Stimulated activated CD4-positive, alpha-beta T cell treated with anti-CD3 and anti-CD28 coated beads, Interleukin-12 subunit alpha, Interleukin-12 subunit beta, amount 100 ng/mL, for 48 hours (primary cell): ENCODE measurements around the gene RPL10.

Experiments used
- DNase-seq, 3 donors: peaks; one replicate each; pipeline ENCODE4 v3.0.0-alpha.2; 2020; ENCODE audit warnings: low read depth in 2 of 3, low spot score in 1 of 3

RPL10 gene

DNA sequence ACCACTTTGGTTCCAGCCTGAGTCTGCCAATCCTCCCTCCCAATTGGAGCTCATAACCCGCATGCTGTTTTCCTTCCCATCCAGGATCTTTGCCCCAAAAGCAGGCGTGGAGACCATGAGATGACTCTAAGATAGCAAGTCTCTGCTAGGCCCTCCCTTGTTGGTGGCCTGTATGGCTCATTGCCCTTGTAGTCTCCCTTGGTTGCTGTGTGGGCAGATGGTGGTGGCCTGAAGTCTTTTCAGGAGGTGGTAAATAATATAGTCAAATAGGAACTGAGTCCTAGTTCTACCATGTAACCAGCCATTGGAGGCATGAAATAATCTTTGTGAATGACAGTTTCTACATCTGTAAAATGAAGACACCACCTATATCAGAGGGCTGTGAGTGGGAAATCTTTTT, 31.5 kb downstream of the RPL10 start:
- DNase-seq: no peak

DNA sequence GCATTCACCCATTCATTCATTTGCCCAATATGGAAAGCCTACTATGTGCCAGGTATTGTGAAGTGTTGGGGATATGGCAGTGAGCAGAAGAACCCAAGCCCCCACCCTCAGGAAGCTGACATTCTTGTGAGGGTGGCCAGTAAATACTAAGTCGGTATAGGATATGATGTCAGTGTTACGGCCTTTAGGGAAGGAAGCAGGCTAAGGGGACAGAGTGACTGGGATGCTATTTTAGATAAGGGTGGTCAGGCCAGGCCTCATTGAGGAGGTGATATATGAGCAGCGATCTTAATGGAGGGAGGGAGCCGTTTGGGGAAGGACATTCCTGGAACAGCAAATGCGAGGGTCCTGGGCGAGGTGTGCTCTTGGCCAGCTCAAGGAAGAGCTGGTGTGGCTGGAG, 32.3 kb downstream of the RPL10 start:
- DNase-seq: no peak

DNA sequence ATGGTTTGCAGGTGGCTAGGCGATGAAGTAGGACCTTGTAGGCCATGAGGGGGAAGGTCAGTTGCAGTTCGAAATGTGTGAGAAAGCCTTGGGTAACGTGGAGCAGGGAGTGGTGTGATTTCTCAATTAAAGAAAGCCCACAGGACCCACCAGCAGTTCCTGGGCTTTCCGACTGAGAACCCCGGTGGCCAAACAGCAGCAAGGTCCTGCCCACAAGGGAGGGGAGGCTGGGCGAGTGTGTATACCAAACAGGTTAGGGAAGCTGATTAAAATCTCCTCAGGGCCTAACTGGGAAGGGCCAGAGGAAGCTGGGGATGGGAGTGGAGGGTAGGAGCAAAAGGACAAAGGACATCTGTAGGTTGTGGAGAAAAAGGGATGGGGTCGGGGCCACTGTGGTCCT, 32.7 kb downstream of the RPL10 start:
- DNase-seq: no peak

DNA sequence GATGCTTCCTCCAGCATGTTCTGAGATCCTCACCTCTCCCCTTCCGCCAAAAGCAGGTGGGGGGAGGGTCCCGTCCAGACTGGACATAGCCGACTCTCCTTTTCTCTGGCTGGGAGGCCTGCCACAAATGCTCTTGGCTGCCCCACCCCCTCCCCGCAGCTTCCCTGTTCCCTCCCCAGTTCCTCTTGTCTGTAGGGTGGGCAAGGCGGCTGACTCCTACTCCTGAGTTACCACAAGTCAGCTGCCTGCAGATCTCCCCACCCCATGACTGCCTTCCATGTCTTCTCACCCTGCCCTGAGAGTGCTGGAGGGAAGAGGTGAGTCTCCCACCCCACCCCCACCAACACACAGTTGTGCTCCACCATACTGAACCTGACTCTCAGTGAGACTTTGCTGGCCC, 33.2 kb downstream of the RPL10 start:
- no peak for DNase-seq

DNA sequence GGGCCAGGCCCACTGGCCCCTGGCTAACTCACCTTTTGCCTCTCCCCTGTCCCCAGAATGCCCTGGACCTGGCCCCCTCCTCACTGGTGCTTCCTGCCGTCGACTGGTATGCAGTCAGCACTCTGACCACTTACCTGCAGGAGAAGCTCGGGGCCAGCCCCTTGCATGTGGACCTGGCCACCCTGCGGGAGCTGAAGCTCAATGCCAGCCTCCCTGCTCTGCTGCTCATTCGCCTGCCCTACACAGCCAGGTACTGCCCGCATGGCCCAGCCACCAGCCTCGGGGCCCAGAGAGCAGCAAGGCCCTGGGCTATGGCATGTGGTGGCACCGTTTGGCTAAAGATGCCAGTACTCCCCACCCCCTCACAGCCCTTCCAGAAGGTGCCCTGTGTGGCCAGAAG, 34.0 kb downstream of the RPL10 start:
- no peak for DNase-seq

DNA sequence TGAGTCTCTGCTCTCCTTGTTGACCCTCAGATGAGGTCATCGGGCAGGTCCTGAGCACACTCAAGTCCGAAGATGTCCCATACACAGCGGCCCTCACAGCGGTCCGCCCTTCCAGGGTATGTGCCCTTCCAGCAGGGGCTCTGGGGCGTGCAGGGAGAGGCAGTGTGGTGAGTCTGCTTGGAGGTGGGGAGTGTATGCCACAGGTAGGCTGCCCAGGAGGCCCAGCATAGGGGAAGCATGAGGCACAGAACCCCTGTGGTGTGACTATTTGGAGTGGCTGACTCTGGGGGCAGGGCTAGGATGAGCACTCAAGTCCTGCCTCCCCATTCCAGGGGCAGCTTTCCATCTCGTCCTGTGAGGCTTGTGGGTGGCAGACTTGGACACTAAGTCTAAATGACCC, 35.4 kb downstream of the RPL10 start:
- no peak for DNase-seq

DNA sequence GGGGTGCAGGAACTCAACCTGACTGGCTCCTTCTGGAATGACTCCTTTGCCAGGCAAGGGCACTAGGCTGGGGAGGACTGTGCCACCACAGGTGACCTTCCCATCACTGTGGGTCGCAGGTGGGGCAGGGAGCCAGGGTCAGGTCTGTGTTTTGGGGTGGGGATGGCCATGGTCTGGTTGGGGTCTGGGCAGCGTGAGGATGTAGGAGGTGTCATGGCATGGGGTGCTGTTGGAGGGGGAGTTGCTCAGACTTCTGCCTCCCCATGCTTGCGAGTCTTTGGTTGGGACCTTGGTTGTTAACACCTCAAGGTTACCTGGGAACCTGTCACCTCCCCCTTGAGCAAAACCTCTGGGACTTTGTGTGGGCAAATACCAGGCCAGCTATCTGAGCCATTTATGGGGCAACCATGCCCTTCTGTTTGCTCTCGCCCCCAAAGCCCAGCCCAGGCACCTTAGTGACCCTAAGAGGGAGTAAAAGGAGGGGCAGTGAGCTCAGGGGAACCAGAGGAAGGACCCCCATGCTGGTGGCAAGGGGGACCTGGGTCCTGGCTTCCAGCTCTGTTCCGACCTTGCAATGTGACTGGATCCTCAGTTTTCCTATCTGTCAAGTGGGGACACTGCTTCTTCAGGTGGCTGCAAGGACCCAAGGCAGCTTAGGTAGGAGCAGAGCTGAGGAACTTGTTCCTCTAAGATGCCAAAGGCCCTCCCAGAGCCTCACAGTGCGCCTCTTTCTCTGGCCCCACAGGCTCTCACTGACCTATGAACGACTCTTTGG, 36.4 kb downstream of the RPL10 start:
- DNase-seq: no peak

DNA sequence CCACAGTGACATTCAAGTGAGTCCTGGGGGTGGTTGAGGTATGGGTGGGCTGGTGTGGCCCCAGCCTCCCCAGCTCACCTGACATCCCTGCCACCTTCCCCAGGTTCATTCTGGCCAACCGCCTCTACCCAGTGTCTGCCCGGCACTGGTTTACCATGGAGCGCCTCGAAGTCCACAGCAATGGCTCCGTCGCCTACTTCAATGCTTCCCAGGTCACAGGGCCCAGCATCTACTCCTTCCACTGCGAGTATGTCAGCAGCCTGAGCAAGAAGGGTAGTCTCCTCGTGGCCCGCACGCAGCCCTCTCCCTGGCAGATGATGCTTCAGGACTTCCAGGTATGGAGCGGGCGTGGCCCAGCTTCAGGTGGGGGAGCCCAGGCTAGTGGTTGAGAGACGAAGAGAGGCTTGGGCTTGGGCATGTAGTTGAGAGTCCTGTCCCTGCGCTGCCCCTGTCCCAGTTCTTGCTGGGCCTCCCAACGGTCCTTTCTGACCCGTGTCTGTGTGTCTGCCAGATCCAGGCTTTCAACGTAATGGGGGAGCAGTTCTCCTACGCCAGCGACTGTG, 37.1 kb downstream of the RPL10 start:
- DNase-seq: no peak

DNA sequence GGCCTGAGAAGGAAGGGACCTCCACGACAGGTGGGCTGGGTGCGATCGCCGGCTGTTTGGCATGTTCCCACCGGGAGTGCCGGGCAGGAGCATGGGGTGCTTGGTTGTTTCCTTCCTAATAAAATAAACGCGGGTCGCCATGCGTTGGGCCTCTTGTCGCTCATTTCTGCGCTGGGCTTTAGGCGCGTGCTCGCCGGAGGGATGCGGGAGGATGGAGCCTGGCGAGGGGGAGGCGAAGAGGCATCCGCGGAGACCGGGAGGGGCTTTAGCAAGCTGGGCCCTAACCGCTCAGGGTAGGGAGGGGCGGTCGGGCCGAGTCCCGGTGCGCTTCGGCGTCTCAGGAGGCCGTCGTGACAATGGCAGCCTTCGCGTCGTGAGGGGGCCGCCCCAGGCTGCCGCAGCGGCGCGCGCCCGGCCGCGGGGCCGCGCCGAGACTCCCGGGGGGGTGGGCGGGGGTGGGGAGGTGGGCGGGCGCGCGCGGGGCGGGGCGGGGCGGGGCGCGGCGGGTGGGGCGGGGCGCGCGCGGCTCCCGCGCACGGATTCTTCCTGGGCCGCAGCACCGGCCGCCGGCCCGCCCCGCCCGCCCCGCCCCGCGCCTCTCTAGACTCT, 38.3 kb downstream of the RPL10 start:
- peak in 1 of 3 donors; percentile 32 for DNase-seq

DNA sequence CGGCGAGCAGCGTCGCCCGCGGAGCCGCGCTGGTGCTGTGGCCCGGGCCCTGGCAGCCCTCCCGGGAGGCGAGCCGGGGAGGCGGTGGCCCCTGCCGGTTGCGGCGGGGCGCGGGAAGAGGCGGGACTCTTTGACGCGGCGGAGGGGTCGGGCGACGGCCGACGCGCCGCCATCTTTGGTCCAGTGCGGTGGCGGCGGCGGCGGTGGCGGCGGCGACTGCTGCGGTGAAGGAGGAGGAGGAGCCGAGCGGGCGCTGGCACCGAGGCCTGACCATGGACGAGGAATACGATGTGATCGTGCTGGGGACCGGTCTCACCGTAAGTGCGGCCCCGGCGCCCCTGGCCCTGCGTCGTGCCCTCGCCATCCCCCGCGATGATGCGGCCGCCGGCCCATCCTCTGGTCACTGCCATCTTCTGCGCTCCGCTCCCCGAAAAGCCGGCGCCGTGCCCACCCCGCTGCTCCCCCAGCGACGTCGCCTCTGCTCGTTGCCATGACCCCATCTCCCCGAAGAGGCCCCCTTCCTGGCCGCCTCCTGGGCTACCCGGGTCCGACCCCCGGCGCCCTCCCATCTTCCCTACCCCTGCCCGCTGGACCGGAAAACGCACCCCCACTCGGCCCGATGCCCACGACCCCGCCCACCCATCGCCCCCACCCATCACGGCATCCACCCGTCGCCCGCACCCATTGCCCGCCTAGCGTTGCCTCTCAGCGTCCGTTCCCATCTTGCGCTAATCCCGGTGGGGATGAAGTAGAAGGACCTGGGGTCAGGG, 39.0 kb downstream of the RPL10 start, which contains the start of gene GDI1:
Gene GDI1 (plus strand): TSS at position 172 of the 770 bp plus-strand sequence. CDS start 101 bp downstream, at position 273.
- DNase-seq: peak in 1 of 3 donors; percentile 43

DNA sequence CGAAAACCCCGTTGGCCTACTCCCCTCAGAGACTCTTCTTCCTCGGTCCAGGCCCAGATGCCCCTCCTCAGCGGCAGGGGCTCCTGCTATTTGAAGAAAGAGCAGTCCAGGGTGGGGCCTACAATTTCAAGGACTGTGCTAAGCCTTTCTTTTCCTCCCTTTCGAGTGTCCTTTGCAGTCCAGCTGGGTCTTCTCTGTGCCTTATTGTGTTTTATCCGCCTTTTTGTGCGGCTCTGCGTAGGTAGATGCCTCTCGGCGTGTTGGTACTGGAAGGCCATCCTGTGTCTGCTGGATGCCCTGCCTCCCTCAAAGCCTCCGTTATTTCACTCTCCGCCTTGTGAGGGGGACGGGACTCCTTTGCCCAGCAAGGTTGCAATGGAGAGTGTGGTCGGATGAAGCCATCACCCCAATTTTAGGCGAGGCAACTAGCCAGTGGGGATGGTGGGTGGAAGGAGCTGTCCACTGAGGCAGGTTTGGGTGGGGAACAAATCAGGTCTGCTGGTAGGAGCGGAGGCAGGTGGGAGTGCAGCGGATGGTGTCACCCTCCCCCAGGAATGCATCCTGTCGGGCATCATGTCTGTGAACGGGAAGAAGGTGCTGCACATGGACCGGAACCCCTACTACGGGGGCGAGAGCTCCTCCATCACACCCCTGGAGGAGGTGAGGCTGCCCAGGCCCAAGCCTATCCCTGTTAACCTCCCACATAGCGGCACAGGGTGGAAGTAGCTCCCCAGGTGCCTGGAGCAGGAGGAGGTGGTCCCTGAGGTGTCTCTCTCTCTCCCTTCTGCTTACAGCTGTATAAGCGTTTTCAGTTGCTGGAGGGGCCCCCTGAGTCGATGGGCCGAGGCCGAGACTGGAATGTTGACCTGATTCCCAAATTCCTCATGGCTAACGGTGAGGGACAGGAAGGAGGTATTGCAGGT, 40.1 kb downstream of the RPL10 start:
- no peak for DNase-seq

DNA sequence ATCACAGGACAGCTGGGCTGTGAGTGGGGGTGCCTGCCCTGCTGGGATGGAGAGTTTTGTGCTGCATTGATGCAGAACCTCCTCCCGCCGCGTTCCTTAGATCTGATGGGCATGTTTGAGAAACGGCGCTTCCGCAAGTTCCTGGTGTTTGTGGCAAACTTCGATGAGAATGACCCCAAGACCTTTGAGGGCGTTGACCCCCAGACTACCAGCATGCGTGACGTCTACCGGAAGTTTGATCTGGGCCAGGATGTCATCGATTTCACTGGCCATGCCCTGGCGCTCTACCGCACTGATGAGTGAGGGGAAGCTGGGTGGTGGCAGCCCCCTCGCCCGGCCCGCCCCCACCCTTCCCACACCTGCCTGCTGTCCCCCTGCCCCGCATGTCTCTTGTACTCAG, 41.7 kb downstream of the RPL10 start:
- no peak for DNase-seq

DNA sequence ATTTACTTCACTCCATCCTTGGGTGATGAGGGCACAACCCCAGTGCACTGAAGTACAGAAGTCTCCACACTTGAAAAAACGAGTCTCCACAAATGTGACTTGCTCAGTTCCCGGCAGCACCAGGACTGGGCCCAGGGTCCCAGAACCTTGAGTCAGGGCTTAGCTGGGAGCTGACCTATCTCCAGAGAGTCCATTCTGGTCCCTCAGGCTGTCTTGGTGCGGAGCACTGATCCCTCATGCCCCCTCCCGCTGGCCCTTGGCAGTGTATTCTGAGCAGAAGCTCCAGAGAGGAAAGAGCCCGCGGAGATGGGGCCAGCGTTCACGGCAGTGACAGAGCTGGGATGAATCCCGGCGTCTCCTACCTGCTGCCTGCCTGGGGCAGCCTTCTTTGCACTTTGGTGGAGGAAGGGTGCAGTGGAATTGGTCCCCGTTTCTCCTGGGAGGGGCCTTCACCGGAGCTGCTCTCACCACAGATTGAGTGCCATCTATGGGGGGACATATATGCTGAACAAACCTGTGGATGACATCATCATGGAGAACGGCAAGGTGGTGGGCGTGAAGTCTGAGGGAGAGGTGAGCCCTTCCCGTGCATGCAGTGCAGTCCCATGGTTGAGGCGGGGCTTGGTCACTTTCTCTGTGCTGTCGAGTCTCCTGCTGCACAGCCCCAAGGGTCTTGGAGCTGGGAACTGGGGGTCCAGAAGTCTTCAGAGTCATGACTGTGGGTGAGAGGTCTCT, 42.6 kb downstream of the RPL10 start:
- no peak for DNase-seq

DNA sequence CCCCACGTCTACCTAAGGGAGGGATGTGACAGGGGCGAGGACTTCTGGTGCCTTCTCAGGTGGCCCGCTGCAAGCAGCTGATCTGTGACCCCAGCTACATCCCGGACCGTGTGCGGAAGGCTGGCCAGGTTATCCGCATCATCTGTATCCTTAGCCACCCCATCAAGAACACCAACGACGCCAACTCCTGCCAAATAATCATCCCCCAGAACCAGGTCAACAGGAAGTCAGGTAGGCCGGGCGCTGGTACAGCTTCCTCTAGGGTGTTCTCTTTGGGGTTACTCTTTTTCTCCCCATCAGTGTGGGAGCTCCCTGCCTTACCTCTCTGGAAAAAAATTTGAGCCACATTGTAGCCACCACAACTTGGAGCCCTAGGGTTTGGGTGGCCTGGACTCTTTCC, 43.4 kb downstream of the RPL10 start:
- no peak for DNase-seq

DNA sequence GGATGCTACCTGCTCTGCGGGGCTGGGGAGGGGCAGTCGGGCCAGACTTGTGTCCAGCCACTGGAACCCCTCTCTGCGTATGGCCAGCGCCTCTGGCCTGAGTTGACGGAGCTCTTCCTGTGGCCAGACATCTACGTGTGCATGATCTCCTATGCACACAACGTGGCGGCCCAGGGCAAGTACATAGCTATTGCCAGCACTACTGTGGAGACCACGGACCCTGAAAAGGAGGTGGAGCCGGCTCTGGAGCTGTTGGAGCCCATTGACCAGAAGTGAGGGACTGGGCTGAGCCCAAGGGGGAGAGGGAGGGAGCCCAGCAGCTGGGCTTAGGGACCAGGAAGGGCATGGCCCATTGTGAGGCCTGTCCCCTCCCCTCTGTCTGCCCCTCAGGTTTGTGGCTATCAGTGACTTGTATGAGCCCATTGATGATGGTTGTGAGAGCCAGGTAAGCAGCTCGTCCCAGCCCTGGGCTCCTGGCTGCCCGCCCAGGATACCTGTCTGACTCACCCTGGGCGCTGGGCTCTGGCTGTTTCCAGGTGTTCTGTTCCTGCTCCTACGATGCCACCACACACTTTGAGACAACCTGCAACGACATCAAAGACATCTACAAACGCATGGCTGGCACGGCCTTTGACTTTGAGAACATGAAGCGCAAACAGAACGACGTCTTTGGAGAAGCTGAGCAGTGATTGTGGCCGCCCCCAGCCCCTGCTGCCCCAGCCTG, 44.0 kb downstream of the RPL10 start:
- DNase-seq: no peak

DNA sequence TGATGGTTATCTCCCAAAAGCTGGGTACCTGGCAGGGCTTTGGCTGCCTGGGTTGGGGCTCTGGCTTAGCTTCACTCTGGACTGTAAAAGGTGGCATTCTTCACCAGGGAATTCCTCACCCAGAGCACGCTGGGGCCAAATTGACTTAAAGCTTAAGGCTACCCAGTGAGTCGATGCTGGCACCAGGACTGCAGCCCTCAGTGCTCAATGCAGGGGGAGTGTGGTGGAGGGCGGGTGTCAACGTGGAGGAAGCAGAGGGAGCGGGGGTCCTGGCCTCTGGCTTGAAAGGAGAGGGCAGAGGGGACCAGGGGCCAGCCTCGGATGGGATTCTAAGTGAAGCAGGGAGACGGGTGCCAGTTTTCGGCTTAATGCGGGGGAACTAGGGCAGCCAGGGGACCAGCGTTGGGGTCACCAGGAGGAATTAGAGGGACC, 45.3 kb downstream of the RPL10 start:
- DNase-seq: no peak

DNA sequence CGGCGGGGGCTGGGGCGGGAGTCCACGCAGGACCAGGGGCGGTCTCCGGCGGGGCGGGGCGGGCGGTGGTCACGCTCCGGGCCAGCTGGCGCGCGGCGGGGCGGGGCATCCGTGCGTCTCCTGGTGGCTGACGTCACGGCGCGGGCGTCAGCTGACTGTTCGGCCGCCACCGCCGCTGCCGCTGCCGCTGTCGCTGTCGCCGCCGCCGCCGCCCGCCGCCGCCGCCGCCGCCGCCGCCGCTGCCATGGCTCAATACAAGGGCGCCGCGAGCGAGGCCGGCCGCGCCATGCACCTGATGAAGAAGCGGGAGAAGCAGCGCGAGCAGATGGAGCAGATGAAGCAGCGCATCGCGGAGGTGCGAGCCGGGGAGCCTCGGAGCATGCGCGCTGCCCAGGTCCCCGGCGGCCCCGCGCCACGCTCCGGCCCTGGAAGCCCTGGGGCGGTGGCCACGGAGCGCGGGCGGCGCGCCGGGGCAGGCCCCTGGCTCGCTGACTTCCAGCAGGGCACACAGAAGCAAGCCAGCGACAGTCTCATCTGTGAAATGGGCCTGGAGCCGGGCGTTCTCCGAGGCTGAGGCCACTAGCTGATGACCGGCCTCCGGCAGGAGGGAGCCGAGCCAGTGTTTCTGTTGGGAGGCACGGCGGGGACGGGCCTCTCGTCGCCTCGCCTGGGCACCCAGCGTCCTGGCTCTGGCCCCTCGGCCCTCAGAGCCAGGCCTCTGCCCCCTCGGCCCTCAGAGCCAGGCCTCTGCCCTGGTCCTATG, 46.0 kb downstream of the RPL10 start, which contains the start of gene FAM50A:
Gene FAM50A (plus strand): TSS at position 150 of the 763 bp plus-strand sequence. CDS start 95 bp downstream, at position 245.
- DNase-seq: peak in 2 of 3 donors; percentile 52 to 73

DNA sequence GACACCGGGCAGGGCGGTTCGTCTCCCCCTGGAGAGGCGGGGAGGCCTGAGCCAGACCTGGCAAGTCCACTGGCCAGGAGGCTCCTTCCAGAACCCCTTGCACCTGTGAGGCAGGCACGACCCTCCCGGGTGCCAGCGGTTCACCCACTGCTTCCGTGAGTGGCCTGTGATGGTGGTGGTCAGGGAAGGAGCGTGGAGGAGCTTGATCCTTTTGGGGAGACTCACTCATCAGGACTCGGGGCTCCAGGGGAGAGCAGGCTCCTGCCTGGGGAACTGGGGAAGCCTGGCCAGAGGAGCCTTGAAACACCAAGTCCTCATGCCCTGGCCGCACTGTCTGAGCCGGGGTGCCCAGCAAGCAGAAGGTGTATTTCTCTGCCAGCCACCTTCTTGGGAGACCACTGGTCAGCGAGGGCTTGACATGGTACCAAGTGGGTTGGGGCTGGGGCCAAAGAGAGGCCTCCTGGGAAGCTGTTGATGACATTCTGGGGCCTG, 46.6 kb downstream of the RPL10 start:
- DNase-seq: no peak
